Adrenal gland (tissue), 5 donors: ENCODE data around the gene PAQR4.

Experiments
- POLR2A ChIP-seq, 2 donors: fragments of 450-650 bp; IDR thresholded peaks; one replicate each; pipeline ENCODE4 v1.6.1; 2017; ENCODE audit warnings: antibody characterized with exemption in 2 of 2, mild to moderate bottlenecking in 2 of 2, moderate library complexity in 1 of 2
- TF ChIP-seq, protein P1 (sequence below), 6 experiments: fragments of 450-650 bp in 4 of 6; fragments of 200-600 bp in 2 of 6; sonication (generic) in 1 of 6; IDR thresholded peaks; 1 replicate in 5 of 6; 2 replicates in 1 of 6; pipeline versions ENCODE4 v1.5.1 to v1.8.0; 2016 to 2021; ENCODE audit warnings: antibody characterized with exemption in 6 of 6, mild to moderate bottlenecking in 2 of 6, moderate library complexity in 1 of 6
- donor health status: DM: no; HTN: no; CAD: no.

DNA sequence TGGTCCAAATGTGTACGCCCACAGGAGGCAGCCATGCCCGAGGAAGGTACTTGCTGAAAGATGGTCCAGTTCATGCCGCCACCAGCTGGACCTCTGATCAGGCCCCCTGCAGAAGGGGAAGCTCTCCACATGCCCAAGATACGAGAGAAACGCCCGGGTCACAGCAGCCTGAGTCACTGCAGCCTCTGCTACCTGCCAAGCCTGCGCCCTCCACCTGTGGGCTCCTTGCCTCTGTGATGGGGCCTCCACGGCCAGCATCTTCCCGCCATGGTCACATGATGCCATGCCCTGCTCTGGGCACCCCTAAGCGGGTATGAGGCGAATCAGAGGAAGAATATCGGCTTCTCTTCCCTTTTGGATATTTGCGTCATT lies 18.8 kb upstream of the PAQR4 start:
- TF ChIP-seq, protein P1, sequence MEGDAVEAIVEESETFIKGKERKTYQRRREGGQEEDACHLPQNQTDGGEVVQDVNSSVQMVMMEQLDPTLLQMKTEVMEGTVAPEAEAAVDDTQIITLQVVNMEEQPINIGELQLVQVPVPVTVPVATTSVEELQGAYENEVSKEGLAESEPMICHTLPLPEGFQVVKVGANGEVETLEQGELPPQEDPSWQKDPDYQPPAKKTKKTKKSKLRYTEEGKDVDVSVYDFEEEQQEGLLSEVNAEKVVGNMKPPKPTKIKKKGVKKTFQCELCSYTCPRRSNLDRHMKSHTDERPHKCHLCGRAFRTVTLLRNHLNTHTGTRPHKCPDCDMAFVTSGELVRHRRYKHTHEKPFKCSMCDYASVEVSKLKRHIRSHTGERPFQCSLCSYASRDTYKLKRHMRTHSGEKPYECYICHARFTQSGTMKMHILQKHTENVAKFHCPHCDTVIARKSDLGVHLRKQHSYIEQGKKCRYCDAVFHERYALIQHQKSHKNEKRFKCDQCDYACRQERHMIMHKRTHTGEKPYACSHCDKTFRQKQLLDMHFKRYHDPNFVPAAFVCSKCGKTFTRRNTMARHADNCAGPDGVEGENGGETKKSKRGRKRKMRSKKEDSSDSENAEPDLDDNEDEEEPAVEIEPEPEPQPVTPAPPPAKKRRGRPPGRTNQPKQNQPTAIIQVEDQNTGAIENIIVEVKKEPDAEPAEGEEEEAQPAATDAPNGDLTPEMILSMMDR (IDR thresholded peaks at IDR 0.05), result no peak
- no peak for TF ChIP-seq POLR2A (IDR thresholded peaks at IDR 0.05)
